Fibroblast of lung (primary cell): ENCODE data around the gene PSMD8. TPM values are rescaled to one million over a fixed set of nuclear protein-coding genes. Genes with fewer than 3 reads are reported as not detected.

Experiments used
- DNase-seq, 2 donors: peaks; one replicate each; pipeline versions ENCODE4 v3.0.0 to v3.0.0-alpha.2; 2010; ENCODE audit warnings: low read depth in 2 of 2
- H2AFZ ChIP-seq: 2 replicates; pipeline ENCODE4 v1.5.1; 2012; ENCODE audit warnings: low read length, control low read depth, inconsistent platforms
- H3K27ac ChIP-seq: 2 replicates; pipeline ENCODE4 v1.5.1; 2011; ENCODE audit warnings: low read length, control low read depth; ENCODE audit not compliant: insufficient read depth
- H3K27me3 ChIP-seq: 2 replicates; pipeline ENCODE4 v1.5.1; 2011; ENCODE audit warnings: mild to moderate bottlenecking, low read length; ENCODE audit not compliant: control insufficient read depth, insufficient read depth
- H3K36me3 ChIP-seq: 2 replicates; pipeline ENCODE4 v1.5.1; 2011; ENCODE audit warnings: low read length; ENCODE audit not compliant: control insufficient read depth, insufficient read depth
- H3K4me1 ChIP-seq: 2 replicates; pipeline ENCODE4 v1.5.1; 2011; ENCODE audit warnings: low read length; ENCODE audit not compliant: control insufficient read depth, insufficient read depth; ENCODE audit errors: extremely low read depth
- H3K4me2 ChIP-seq: 2 replicates; pipeline ENCODE4 v1.5.1; 2011; ENCODE audit warnings: low read length, control low read depth; ENCODE audit not compliant: insufficient read depth; ENCODE audit errors: extremely low read depth
- H3K4me3 ChIP-seq, 4 experiments: fragments of 200-600 bp in 1 of 4; sonication (generic) in 1 of 4; replicated peaks in 1 of 4; 2 replicates each; pipeline ENCODE4 v1.5.1; 2011 to 2016; ENCODE audit warnings: low read length in 4 of 4, low read depth in 3 of 4, mild to moderate bottlenecking in 3 of 4, control low read depth in 2 of 4, inconsistent platforms in 1 of 4, mixed read lengths in 1 of 4; ENCODE audit not compliant: insufficient read depth in 1 of 4; ENCODE audit errors: control extremely low read depth in 1 of 4
- H3K79me2 ChIP-seq: 2 replicates; pipeline ENCODE4 v1.5.1; 2012; ENCODE audit warnings: mild to moderate bottlenecking, low read length, inconsistent platforms; ENCODE audit not compliant: control insufficient read depth, insufficient read depth
- H3K9ac ChIP-seq: 2 replicates; pipeline ENCODE4 v1.5.1; 2011; ENCODE audit warnings: mild to moderate bottlenecking, low read length, control low read depth; ENCODE audit not compliant: insufficient read depth
- H3K9me3 ChIP-seq: 2 replicates; pipeline ENCODE4 v1.5.1; 2012; ENCODE audit warnings: low read depth, low read length; ENCODE audit not compliant: control insufficient read depth, insufficient read depth
- H4K20me1 ChIP-seq: 2 replicates; pipeline ENCODE4 v1.5.1; 2011; ENCODE audit warnings: low read length; ENCODE audit not compliant: control insufficient read depth, insufficient read depth; ENCODE audit errors: extremely low read depth
- EZH2 ChIP-seq: IDR thresholded peaks from 2 replicates; pipeline ENCODE4 v1.5.1; 2012; ENCODE audit warnings: low read length, control low read depth, mild to moderate bottlenecking; ENCODE audit errors: missing control alignments
- polyA plus RNA-seq, 2 donors: library from polyadenylated mRNA; depleted of rRNA in 1 of 2; stranded (reverse) in 1 of 2; unstranded in 1 of 2; fragments of >200 nt; gene quantifications; 2 replicates each; pipeline ENCODE4 v1.2.1, GENCODE V29; 2011 to 2012; ENCODE audit warnings: missing spikeins in 1 of 2
- total RNA-seq: library from RNA; depleted of rRNA; stranded (reverse); fragments of >200 nt; gene quantifications from 2 replicates; pipeline ENCODE4 v1.2.1, GENCODE V29; 2014
- TF ChIP-seq, protein P1 (sequence below), 2 donors: IDR thresholded peaks in 1 of 2; conservative IDR thresholded peaks in 1 of 2; 1 replicate in 1 of 2; 2 replicates in 1 of 2; pipeline ENCODE4 v1.5.1; 2011 to 2012; ENCODE audit warnings: low read length in 2 of 2, control low read depth in 1 of 2, inconsistent platforms in 1 of 2, low read depth in 1 of 2, mild to moderate bottlenecking in 1 of 2

The PSMD8 gene
- total and polyA plus RNA-seq, 2 donors (not counting 1 experiment from before 2014, with no cell fraction given), result 217 to 287 TPM

DNA sequence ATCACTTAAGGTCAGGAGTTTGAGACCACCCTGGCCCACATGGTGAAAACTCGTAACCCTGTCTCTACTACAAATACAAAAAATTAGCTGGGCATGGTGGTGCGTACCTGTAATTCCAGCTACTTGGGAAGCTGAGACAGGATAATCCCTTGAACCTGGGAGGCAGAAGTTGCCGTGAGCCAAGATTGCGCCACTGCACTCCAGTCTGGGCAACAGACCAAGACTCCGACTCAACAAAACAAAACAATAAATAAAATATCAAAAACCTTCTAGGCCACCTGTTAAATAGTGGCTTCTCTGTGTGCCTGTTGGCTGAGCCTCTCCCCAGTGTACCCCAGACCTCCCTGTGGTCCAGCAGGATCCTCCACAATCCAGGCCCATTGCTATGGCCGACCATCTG lies 3.3 kb upstream of the PSMD8 start:
- Histone ChIP-seq H3K27me3 (peaks cover 11% of the 10 kb centered on the region), H4K20me1 (no peaks in the 10 kb centered on the region), H3K27ac (no peak overlapping the region), H3K4me2 (no peak overlapping the region), H3K9me3 (no peaks in the 10 kb centered on the region), H3K4me3 (no peak overlapping the region), H3K36me3 (no peaks in the 10 kb centered on the region), H3K9ac (no peak overlapping the region), H3K4me1 (peaks cover 1% of the 10 kb centered on the region), H3K79me2 (peaks cover 13% of the 10 kb centered on the region), H2AFZ (no peak overlapping the region)
- TF ChIP-seq EZH2, result no peak
- DNase-seq, result no peak

DNA sequence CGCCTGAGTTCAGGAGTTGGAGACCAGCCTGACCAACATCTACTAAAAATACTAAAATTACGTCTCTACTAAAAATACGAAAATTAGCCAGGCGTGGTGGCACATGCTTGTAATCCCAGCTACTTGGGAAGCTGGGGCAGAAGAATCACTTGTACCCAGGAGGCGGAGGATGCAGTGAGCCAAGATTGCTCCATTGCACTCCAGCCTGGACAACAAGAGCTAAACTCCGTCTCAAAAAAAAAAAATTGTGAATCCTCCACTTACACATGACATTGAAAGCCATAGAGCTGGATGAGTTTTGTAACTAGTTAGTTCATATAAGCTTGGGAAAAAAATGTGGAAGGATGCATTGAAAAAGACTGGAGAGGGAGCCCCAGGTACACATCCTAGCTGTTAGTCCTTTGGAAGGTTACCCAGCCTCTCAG lies 452 bp upstream of the PSMD8 start:
- Histone ChIP-seq H2AFZ (peak overlapping the region; percentile 96), H3K9me3 (no peaks in the 10 kb centered on the region), H3K4me3 (peak overlapping the region; percentile 25 to 94 (median 52)), H3K27ac (peak overlapping the region; percentile 74), H4K20me1 (no peaks in the 10 kb centered on the region), H3K79me2 (peaks cover 31% of the 10 kb centered on the region), H3K4me1 (peaks cover 7% of the 10 kb centered on the region), H3K9ac (no peak overlapping the region), H3K36me3 (peaks cover 5% of the 10 kb centered on the region), H3K4me2 (peak overlapping the region; percentile 89), H3K27me3 (peaks cover 7% of the 10 kb centered on the region)
- DNase-seq, result no peak
- TF ChIP-seq, protein P1, sequence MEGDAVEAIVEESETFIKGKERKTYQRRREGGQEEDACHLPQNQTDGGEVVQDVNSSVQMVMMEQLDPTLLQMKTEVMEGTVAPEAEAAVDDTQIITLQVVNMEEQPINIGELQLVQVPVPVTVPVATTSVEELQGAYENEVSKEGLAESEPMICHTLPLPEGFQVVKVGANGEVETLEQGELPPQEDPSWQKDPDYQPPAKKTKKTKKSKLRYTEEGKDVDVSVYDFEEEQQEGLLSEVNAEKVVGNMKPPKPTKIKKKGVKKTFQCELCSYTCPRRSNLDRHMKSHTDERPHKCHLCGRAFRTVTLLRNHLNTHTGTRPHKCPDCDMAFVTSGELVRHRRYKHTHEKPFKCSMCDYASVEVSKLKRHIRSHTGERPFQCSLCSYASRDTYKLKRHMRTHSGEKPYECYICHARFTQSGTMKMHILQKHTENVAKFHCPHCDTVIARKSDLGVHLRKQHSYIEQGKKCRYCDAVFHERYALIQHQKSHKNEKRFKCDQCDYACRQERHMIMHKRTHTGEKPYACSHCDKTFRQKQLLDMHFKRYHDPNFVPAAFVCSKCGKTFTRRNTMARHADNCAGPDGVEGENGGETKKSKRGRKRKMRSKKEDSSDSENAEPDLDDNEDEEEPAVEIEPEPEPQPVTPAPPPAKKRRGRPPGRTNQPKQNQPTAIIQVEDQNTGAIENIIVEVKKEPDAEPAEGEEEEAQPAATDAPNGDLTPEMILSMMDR (conservative IDR thresholded peaks at IDR 0.05 in 1 of 2, IDR thresholded peaks at IDR 0.05 in 1 of 2; ENCODE audit: low read depth in 1 of 2, low read length in 2 of 2), result no peak
- TF ChIP-seq EZH2, result no peak

DNA sequence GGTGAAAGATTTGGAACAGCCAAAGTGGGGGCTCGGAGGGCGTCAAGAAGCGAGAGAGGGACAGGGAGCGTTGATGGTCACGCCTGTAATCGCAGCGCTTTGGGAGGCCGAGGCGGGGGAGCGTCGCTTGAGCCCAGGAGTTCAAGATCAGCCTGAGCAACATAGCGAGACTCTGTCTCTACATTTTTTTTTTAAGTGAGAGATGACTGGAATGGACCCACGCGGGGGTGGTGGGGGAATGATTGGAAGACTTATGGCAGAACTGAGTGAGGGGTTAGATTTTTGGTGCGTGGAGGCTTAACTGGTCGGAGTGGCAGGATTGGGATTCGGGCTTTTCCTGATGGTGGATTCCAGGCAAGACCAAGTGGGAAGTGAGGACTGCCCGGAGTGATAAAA lies 725 bp downstream of the PSMD8 start:
- Histone ChIP-seq H4K20me1 (no peaks in the 10 kb centered on the region), H3K9me3 (no peaks in the 10 kb centered on the region), H3K27me3 (peaks cover 2% of the 10 kb centered on the region), H3K4me1 (peaks cover 7% of the 10 kb centered on the region), H3K79me2 (peaks cover 34% of the 10 kb centered on the region), H3K36me3 (peaks cover 10% of the 10 kb centered on the region), H3K27ac (peak overlapping the region; percentile 90), H2AFZ (peak overlapping the region; percentile 48), H3K4me2 (peak overlapping the region; percentile 89), H3K9ac (peak overlapping the region; percentile 83), H3K4me3 (peak overlapping the region; percentile 78 to 94 (median 87))
- TF ChIP-seq, protein P1 (conservative IDR thresholded peaks at IDR 0.05 in 1 of 2, IDR thresholded peaks at IDR 0.05 in 1 of 2; ENCODE audit: low read depth in 1 of 2, low read length in 2 of 2), result no peak
- TF ChIP-seq EZH2, result no peak
- DNase-seq, result peak in 1 of 2 donors; percentile 17
